Activated CD4-positive, alpha-beta T cell treated with anti-CD3 and anti-CD28 coated beads, Interleukin-2, amount 50 U/mL, for 48 hours (primary cell): ENCODE measurements around the gene ZNF862.

Experiments
- DNase-seq, 2 experiments: peaks; one replicate each; pipeline ENCODE4 v3.0.0-alpha.2; 2020

Gene ZNF862

GRCh38 chr7:149838224-149838991 lies at the start of gene ZNF862:
Gene ZNF862 (plus strand): TSS chr7:149838375. CDS start chr7:149838612, 237 bp downstream.
- peak; percentile 94 to 95 for DNase-seq

GRCh38 chr7:149789101-149789500 lies 49.1 kb upstream of the ZNF862 start:
- no peak for DNase-seq

- DNase-seq, result peak; percentile 52 to 58
Measured at GRCh38 chr7:149790146-149790548, 48.0 kb upstream of the ZNF862 start.

- no peak for DNase-seq
Measured at GRCh38 chr7:149790754-149791360, 47.3 kb upstream of the ZNF862 start.

GRCh38 chr7:149791411-149792219 lies 46.6 kb upstream of the ZNF862 start:
- DNase-seq, result no peak

GRCh38 chr7:149792220-149792595 lies 46.0 kb upstream of the ZNF862 start:
- no peak for DNase-seq

GRCh38 chr7:149793261-149793660 lies 44.9 kb upstream of the ZNF862 start:
- no peak for DNase-seq

- DNase-seq, result no peak
Measured at GRCh38 chr7:149794661-149795060, 43.5 kb upstream of the ZNF862 start.

- DNase-seq, result no peak
Measured at GRCh38 chr7:149795126-149795525, 43.0 kb upstream of the ZNF862 start.

GRCh38 chr7:149796287-149796860 lies 41.8 kb upstream of the ZNF862 start:
- DNase-seq, result no peak

GRCh38 chr7:149797771-149798170 lies 40.4 kb upstream of the ZNF862 start:
- DNase-seq, result no peak

GRCh38 chr7:149799397-149800168 lies 38.6 kb upstream of the ZNF862 start:
- peak; percentile 59 to 68 for DNase-seq

- DNase-seq, result no peak
Measured at GRCh38 chr7:149800169-149800555, 38.0 kb upstream of the ZNF862 start.

GRCh38 chr7:149801002-149801566 lies 37.1 kb upstream of the ZNF862 start:
- DNase-seq, result no peak

GRCh38 chr7:149801816-149802215 lies 36.4 kb upstream of the ZNF862 start:
- no peak for DNase-seq

GRCh38 chr7:149802966-149803365 lies 35.2 kb upstream of the ZNF862 start:
- DNase-seq, result no peak

GRCh38 chr7:149803551-149804074 lies 34.6 kb upstream of the ZNF862 start:
- no peak for DNase-seq

- DNase-seq, result no peak
Measured at GRCh38 chr7:149804106-149804505, 34.1 kb upstream of the ZNF862 start.

GRCh38 chr7:149806726-149807125 lies 31.4 kb upstream of the ZNF862 start:
- no peak for DNase-seq

- no peak for DNase-seq
Measured at GRCh38 chr7:149808311-149808710, 29.9 kb upstream of the ZNF862 start.

- DNase-seq, result no peak
Measured at GRCh38 chr7:149809215-149809614, 29.0 kb upstream of the ZNF862 start.

GRCh38 chr7:149811221-149811620 lies 27.0 kb upstream of the ZNF862 start:
- DNase-seq, result no peak
